Tibial artery (tissue), 4 donors: ENCODE results near the gene ROR2.

Experiments
- DNase-seq, 2 donors: peaks; one replicate each; pipeline ENCODE4 v3.0.0-alpha.2; 2019
- H3K27ac ChIP-seq, 2 donors: fragments of 200-600 bp; sonication (generic) in 1 of 2; 1 replicate in 1 of 2; 2 replicates in 1 of 2; pipeline ENCODE4 v1.5.1; 2018 to 2019; ENCODE audit warnings: mild to moderate bottlenecking in 1 of 2
- H3K27me3 ChIP-seq, 2 donors: fragments of 200-600 bp; sonication (generic) in 1 of 2; one replicate each; pipeline versions ENCODE4 v1.5.1 to v1.6.0; 2016 to 2019
- H3K36me3 ChIP-seq, 3 donors: fragments of 200-600 bp; sonication (generic) in 2 of 3; one replicate each; pipeline ENCODE4 v1.5.1; 2016 to 2019; ENCODE audit warnings: mild to moderate bottlenecking in 2 of 3
- H3K4me1 ChIP-seq, 4 donors: fragments of 200-600 bp; sonication (generic) in 2 of 4; 1 replicate in 3 of 4; 2 replicates in 1 of 4; pipeline ENCODE4 v1.5.1; 2016 to 2019
- H3K4me3 ChIP-seq, 2 donors: fragments of 200-600 bp; sonication (generic) in 1 of 2; 1 replicate in 1 of 2; 2 replicates in 1 of 2; pipeline ENCODE4 v1.5.1; 2018 to 2019; ENCODE audit warnings: mild to moderate bottlenecking in 2 of 2
- H3K9me3 ChIP-seq, 3 donors: fragments of 200-600 bp; sonication (generic) in 1 of 3; one replicate each; pipeline ENCODE4 v1.5.1; 2016 to 2019
- CTCF ChIP-seq, 2 experiments: fragments of 200-600 bp in 1 of 2; fragments of 450-650 bp in 1 of 2; IDR thresholded peaks; one replicate each; pipeline ENCODE4 v1.5.1; 2017 to 2019; ENCODE audit warnings: antibody characterized with exemption in 2 of 2, mild to moderate bottlenecking in 1 of 2, moderate library complexity in 1 of 2
- intact Hi-C: fragments of 100-400 bp; cut with DNase I; formaldehyde crosslinking; loops from one replicate; pipeline ENCODE4 v1.15.0; 2023; ENCODE audit warnings: low total_unique reads

The ROR2 gene

GRCh38 chr9:91949946-91950664, at the start of gene ROR2:
TSS of gene ROR2 (minus strand) at chr9:91950228.
- Histone ChIP-seq H3K27ac (no peak within 1 kb of the TSS), H3K9me3 (peaks cover 0 to 7% (median 0%) of the 10 kb centered on the region in 3 donors), H3K36me3 (no peaks in the 10 kb centered on the region), H3K4me1 (peaks cover 0 to 23% (median 15%) of the 10 kb centered on the region in 4 donors), H3K27me3 (peaks cover 0 to 65% of the 10 kb centered on the region in 2 donors), H3K4me3 (peak within 1 kb of the TSS; percentile 41 to 44)
- intact Hi-C loops: loop anchor here (10.0 kb wide), 1 partner anchor 175 kb away; no protein-coding TSS in a partner anchor
- DNase-seq: peak in 1 of 2 donors; percentile 73
- peak; percentile 14 to 37 for TF ChIP-seq CTCF (IDR thresholded peaks at IDR 0.05)

- DNase-seq: no peak
- H3K9me3 ChIP-seq: no peaks in the 10 kb centered on the region
- no peaks in the 10 kb centered on the region for H3K4me1 ChIP-seq
- H3K36me3 ChIP-seq: no peaks in the 10 kb centered on the region
- intact Hi-C loops: no loop called here
- no peak overlapping the region for H3K27ac ChIP-seq
- H3K27me3 ChIP-seq: peaks cover 0 to 4% of the 10 kb centered on the region in 2 donors
- no peak for TF ChIP-seq CTCF (IDR thresholded peaks at IDR 0.05)
- no peak overlapping the region for H3K4me3 ChIP-seq
Observed at GRCh38 chr9:91995000-91995655, 45.1 kb upstream of the ROR2 start.

- no peak for DNase-seq
- Histone ChIP-seq H3K4me1 (no peaks in the 10 kb centered on the region), H3K27ac (no peak overlapping the region), H3K27me3 (peaks cover 0 to 4% of the 10 kb centered on the region in 2 donors), H3K36me3 (no peaks in the 10 kb centered on the region), H3K4me3 (no peak overlapping the region), H3K9me3 (no peaks in the 10 kb centered on the region)
- TF ChIP-seq CTCF (IDR thresholded peaks at IDR 0.05): no peak
- intact Hi-C loops: no loop called here
Observed at GRCh38 chr9:91994422-91994821, 44.4 kb upstream of the ROR2 start.

- intact Hi-C loops: no loop called here
- Histone ChIP-seq H3K36me3 (no peaks in the 10 kb centered on the region), H3K27ac (no peak overlapping the region), H3K9me3 (no peaks in the 10 kb centered on the region), H3K4me3 (no peak overlapping the region), H3K27me3 (peaks cover 0 to 4% of the 10 kb centered on the region in 2 donors), H3K4me1 (no peaks in the 10 kb centered on the region)
- no peak for DNase-seq
- TF ChIP-seq CTCF (IDR thresholded peaks at IDR 0.05): no peak
Observed at GRCh38 chr9:91992461-91993041, 42.5 kb upstream of the ROR2 start.

- Histone ChIP-seq H3K27ac (no peak overlapping the region), H3K27me3 (peaks cover 0 to 4% of the 10 kb centered on the region in 2 donors), H3K4me3 (peak overlapping the region in 1 of 2 donors; percentile 6), H3K4me1 (no peaks in the 10 kb centered on the region), H3K36me3 (no peaks in the 10 kb centered on the region), H3K9me3 (no peaks in the 10 kb centered on the region)
- intact Hi-C loops: no loop called here
- no peak for DNase-seq
- no peak for TF ChIP-seq CTCF (IDR thresholded peaks at IDR 0.05)
Observed at GRCh38 chr9:91991721-91992341, 41.8 kb upstream of the ROR2 start.
